NCI-H226 (cell line): ENCODE results near the gene TPH2.

Experiments
- DNase-seq: peaks from one replicate; pipeline ENCODE4 v3.0.0-alpha.2; 2015

Gene TPH2

GRCh38 chr12:72037006-72037795 is 98.6 kb downstream of the TPH2 start:
- DNase-seq, result no peak

- no peak for DNase-seq
Observed at GRCh38 chr12:72041811-72042210, 103.2 kb downstream of the TPH2 start.

GRCh38 chr12:72053604-72054003 is 115.0 kb downstream of the TPH2 start:
- peak; percentile 99 for DNase-seq

GRCh38 chr12:72054511-72054910 is 115.9 kb downstream of the TPH2 start:
- DNase-seq, result no peak

- DNase-seq, result peak; percentile 100
Observed at GRCh38 chr12:72057330-72057914, 118.8 kb downstream of the TPH2 start.

- DNase-seq, result peak; percentile 24
Observed at GRCh38 chr12:72063073-72063472, 124.4 kb downstream of the TPH2 start.

GRCh38 chr12:72071030-72071429 is 132.4 kb downstream of the TPH2 start:
- DNase-seq, result no peak

- DNase-seq, result peak; percentile 70
Observed at GRCh38 chr12:72072592-72073212, 134.1 kb downstream of the TPH2 start.

- DNase-seq, result no peak
Observed at GRCh38 chr12:72074065-72074464, 135.4 kb downstream of the TPH2 start.

- peak; percentile 48 for DNase-seq
Observed at GRCh38 chr12:72074956-72075355, 136.3 kb downstream of the TPH2 start.

- no peak for DNase-seq
Observed at GRCh38 chr12:72075401-72075800, 136.8 kb downstream of the TPH2 start.

- no peak for DNase-seq
Observed at GRCh38 chr12:72075891-72076557, 137.4 kb downstream of the TPH2 start.

GRCh38 chr12:72076558-72076915 is 137.9 kb downstream of the TPH2 start:
- DNase-seq, result no peak

- DNase-seq, result peak; percentile 48
Observed at GRCh38 chr12:72077111-72077820, 138.6 kb downstream of the TPH2 start.

- peak; percentile 29 for DNase-seq
Observed at GRCh38 chr12:72081777-72082176, 143.1 kb downstream of the TPH2 start.
